ENCODE measurements around the gene NDUFS3.

DNA sequence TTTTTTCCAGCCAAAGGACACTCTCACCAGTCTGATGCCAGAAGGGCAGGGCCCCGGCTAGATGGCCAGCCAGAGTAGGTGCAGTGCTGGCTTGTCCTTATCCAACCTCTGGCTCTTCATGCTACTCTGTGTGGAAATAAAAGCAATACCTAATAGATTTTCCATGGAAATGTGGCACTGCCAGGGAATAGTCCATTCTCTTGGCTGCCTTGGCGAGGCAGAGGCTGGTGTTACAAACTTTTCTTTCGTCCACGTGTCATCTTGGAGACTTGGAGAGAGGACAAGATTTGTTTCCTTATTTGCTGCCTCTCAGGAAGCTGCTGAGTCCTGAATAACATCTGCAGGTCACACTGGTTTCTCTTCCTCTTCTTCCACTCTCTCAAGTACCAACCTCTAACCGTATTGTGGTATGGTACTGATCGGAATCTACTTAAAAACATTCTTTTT is 32.5 kb downstream of the NDUFS3 start:
- no peak for TF ChIP-seq EZH2phosphoT487 (IDR thresholded peaks at IDR 0.05; ENCODE audit: insufficient read depth, low read depth)
- no peak for TF ChIP-seq EZH2 (IDR thresholded peaks at IDR 0.05; ENCODE audit: insufficient read depth, poor library complexity, severe bottlenecking)

Measured in GM23248 (cell line).